ENCODE measurements around the gene MTHFSD.

The MTHFSD gene

GRCh38 chr16:86490859-86491639, 64.0 kb downstream of the MTHFSD start:
- DNase-seq (ENCODE audit: low spot score), result no peak

DNA sequence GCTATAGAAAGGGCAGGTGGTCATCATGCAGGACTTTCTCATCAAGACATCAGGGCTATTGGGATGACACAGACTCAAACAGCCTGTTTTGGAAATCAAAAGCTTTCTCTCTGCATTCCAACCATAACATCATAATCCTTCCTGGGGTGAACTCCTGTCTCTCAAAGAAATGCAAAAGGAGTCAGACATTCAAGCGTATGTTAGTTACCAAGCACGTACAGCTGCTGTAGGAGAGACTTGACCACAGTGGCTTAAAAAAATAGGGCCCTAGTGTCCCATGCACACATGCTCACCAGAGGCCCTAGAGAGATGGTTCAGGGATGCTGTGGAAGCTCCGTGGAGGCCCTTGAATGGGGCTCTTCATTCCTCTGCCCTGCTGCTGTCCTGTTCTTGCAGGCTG, 69.3 kb downstream of the MTHFSD start:
- DNase-seq (ENCODE audit: low spot score), result no peak

GRCh38 chr16:86484240-86484639, 70.8 kb downstream of the MTHFSD start:
- DNase-seq (ENCODE audit: low spot score), result no peak

GRCh38 chr16:86481607-86482006, 73.4 kb downstream of the MTHFSD start:
- no peak for DNase-seq (ENCODE audit: low spot score)

GRCh38 chr16:86480444-86480843, 74.6 kb downstream of the MTHFSD start:
- DNase-seq (ENCODE audit: low spot score), result no peak
